Naive thymus-derived CD4-positive, alpha-beta T cell (primary cell): ENCODE measurements around the gene PYY. TPM values are rescaled to one million over a fixed set of nuclear protein-coding genes. Genes with fewer than 3 reads are reported as not detected.
A peak's percentile ranks its signal among the peaks of the same experiment; 100 is the strongest.
"Not testable (repeated sequence)": the region's sequence is repeated elsewhere in the genome, so short reads cannot be mapped to it uniquely, and the experiment has no call there.

Experiments used
- ATAC-seq: fragments of 150-1000 bp; cut with Tn5 transposase; 2 replicates; pipeline ENCODE4 v1.10.0; 2021; ENCODE audit warnings: mild to moderate bottlenecking, moderate library complexity
- CTCF ChIA-PET: fragments of 350-600 bp; sonication (Branson Sonifier 250); formaldehyde crosslinking; loops from one replicate; lab custom pipeline; 2021; ENCODE audit warnings: antibody characterized with exemption; lab: Charles Lee
- POLR2A ChIA-PET: fragments of 350-600 bp; sonication (Branson Sonifier 250); formaldehyde crosslinking; loops from one replicate; lab custom pipeline; 2021; ENCODE audit warnings: antibody characterized with exemption, inconsistent platforms; lab: Charles Lee
- DNase-seq, 9 donors: peaks; one replicate each; pipeline versions ENCODE4 v3.0.0 to v3.0.0-alpha.2; 2020 to 2022; ENCODE audit warnings: mixed read lengths in 1 of 9
- H3K27ac ChIP-seq: one replicate; pipeline ENCODE4 v1.7.0; 2013; ENCODE audit warnings: mild to moderate bottlenecking, low read depth, low read length, moderate library complexity
- H3K27me3 ChIP-seq, 2 donors: one replicate each; pipeline ENCODE4 v1.7.0; 2013; ENCODE audit warnings: low read length in 2 of 2, mild to moderate bottlenecking in 2 of 2, moderate library complexity in 2 of 2; ENCODE audit not compliant: control insufficient read depth in 2 of 2, insufficient read depth in 2 of 2
- H3K36me3 ChIP-seq, 3 experiments: 1 replicate in 2 of 3; 2 replicates in 1 of 3; pipeline ENCODE4 v1.7.0; 2013; ENCODE audit warnings: low read length in 3 of 3, mild to moderate bottlenecking in 3 of 3, moderate library complexity in 1 of 3; ENCODE audit not compliant: insufficient read depth in 3 of 3, control insufficient read depth in 2 of 3
- H3K4me1 ChIP-seq, 2 donors: one replicate each; pipeline ENCODE4 v1.7.0; 2013; ENCODE audit warnings: low read length in 2 of 2, mild to moderate bottlenecking in 2 of 2, moderate library complexity in 1 of 2; ENCODE audit not compliant: control insufficient read depth in 2 of 2, insufficient read depth in 2 of 2
- H3K4me3 ChIP-seq: 2 replicates; pipeline ENCODE4 v1.7.0; 2013; ENCODE audit warnings: mild to moderate bottlenecking, low read length
- H3K9me3 ChIP-seq, 3 experiments: 1 replicate in 2 of 3; 2 replicates in 1 of 3; pipeline ENCODE4 v1.7.0; 2013; ENCODE audit warnings: low read length in 3 of 3; ENCODE audit not compliant: control insufficient read depth in 2 of 3
- H3K27ac Mint-ChIP-seq, 9 donors: one replicate each; pipeline ENCODE4 v1.8.0; 2020 to 2022; ENCODE audit warnings: mixed read lengths in 9 of 9, mild to moderate bottlenecking in 8 of 9, moderate library complexity in 5 of 9, inconsistent platforms in 2 of 9
- H3K27me3 Mint-ChIP-seq, 5 donors: one replicate each; pipeline ENCODE4 v1.8.0; 2021 to 2022; ENCODE audit warnings: mixed read lengths in 5 of 5, mild to moderate bottlenecking in 1 of 5
- H3K36me3 Mint-ChIP-seq, 5 donors: one replicate each; pipeline ENCODE4 v1.8.0; 2020 to 2022; ENCODE audit warnings: mixed read lengths in 5 of 5, mild to moderate bottlenecking in 3 of 5, inconsistent platforms in 1 of 5
- H3K4me1 Mint-ChIP-seq, 7 donors: one replicate each; pipeline ENCODE4 v1.8.0; 2020 to 2022; ENCODE audit warnings: mixed read lengths in 7 of 7, mild to moderate bottlenecking in 3 of 7, inconsistent platforms in 1 of 7
- H3K4me3 Mint-ChIP-seq, 10 donors: one replicate each; pipeline ENCODE4 v1.8.0; 2020 to 2022; ENCODE audit warnings: mild to moderate bottlenecking in 10 of 10, mixed read lengths in 10 of 10, moderate library complexity in 6 of 10, inconsistent platforms in 2 of 10
- H3K9me3 Mint-ChIP-seq, 11 donors: one replicate each; pipeline ENCODE4 v1.8.0; 2020 to 2022; ENCODE audit warnings: mixed read lengths in 11 of 11, mild to moderate bottlenecking in 4 of 11, inconsistent platforms in 1 of 11, moderate library complexity in 1 of 11
- intact Hi-C, 2 donors: fragments of 100-400 bp; cut with micrococcal nuclease; formaldehyde crosslinking; loops; one replicate each; pipeline ENCODE4 v1.15.1; 2023
- polyA plus RNA-seq, 2 donors: library from polyadenylated mRNA; unstranded; fragments of 300-500 nt; fragmentation: Illumina TruSeq; gene quantifications; one replicate each; pipeline ENCODE4 v1.2.3, GENCODE V29; 2021
- total RNA-seq, 6 experiments: library from RNA in 5 of 6; stranded (reverse) in 5 of 6; gene quantifications; 1 replicate in 5 of 6; 2 replicates in 1 of 6; pipeline ENCODE4 v1.2.3 and lab custom pipeline; 2021 to 2026

Gene PYY
- total and polyA plus RNA-seq, 7 experiments from 2014 or later: not detected

DNA sequence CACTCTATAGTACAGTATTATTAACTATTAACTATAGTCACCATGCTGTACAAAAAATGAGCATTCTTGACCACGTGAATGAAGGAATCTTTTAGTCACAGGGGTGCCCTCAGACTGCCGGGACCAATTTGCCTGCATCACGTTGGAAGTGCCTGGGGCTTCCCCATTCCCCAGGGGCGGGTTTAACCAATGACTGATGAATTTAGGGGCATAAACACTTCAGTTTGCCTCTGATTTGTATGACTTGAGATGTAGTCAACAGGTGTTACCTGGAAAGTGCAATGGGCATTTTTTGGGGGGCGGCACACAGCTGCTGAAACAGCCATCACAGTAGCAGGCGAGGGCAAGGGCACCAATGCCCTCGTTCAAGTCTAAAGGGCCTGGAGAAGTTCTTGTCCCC is 8.7 kb upstream of the PYY start:
- no peaks in the 10 kb centered on the region for H3K9me3 Mint-ChIP-seq
- H3K4me1 ChIP-seq: no peaks in the 10 kb centered on the region
- H3K27me3 ChIP-seq: no peaks in the 10 kb centered on the region
- ChIA-PET CTCF (interaction anchor here (0.9 kb wide), 1 partner anchor 17 kb away, joined by 4 read pairs; no protein-coding TSS in a partner anchor), POLR2A (no interaction called here)
- no peak for ATAC-seq
- no peaks in the 10 kb centered on the region for H3K9me3 ChIP-seq
- H3K27ac Mint-ChIP-seq: no peak overlapping the region
- no peak overlapping the region for H3K4me3 ChIP-seq
- intact Hi-C loops: no loop called here
- H3K36me3 ChIP-seq: no peaks in the 10 kb centered on the region
- H3K27ac ChIP-seq: no peak overlapping the region
- peaks cover 0 to 36% (median 5%) of the 10 kb centered on the region in 5 donors for H3K27me3 Mint-ChIP-seq
- DNase-seq: no peak
- H3K36me3 Mint-ChIP-seq: no peaks in the 10 kb centered on the region
- no peak overlapping the region for H3K4me3 Mint-ChIP-seq
- H3K4me1 Mint-ChIP-seq: no peaks in the 10 kb centered on the region

DNA sequence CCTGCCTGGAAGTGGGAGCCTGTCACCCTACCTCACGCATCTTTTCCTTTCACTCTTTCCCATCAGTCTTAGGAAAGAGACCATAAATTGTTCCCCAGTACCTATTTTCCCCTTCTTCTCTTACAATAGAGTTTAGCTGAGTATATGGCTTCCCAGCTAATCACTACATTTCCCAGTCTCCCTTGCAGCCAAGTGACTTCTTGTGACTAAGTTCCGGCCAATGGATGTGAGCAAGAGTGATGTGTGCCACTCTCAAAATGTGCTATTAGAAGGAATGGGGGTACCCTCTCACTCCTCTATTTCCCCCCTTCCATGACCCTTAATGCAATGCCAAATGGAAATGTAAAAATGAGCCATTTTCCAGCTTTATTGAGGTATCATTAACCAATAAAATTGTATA is 8.2 kb upstream of the PYY start:
- Mint-ChIP-seq H3K27ac (no peak overlapping the region), H3K36me3 (no peaks in the 10 kb centered on the region), H3K27me3 (peaks cover 0 to 33% (median 5%) of the 10 kb centered on the region in 5 donors), H3K4me3 (no peak overlapping the region), H3K9me3 (no peaks in the 10 kb centered on the region), H3K4me1 (no peaks in the 10 kb centered on the region)
- Histone ChIP-seq H3K9me3 (no peaks in the 10 kb centered on the region), H3K4me1 (no peaks in the 10 kb centered on the region), H3K36me3 (no peaks in the 10 kb centered on the region), H3K4me3 (no peak overlapping the region), H3K27ac (no peak overlapping the region), H3K27me3 (no peaks in the 10 kb centered on the region)
- no peak for ATAC-seq
- intact Hi-C loops: no loop called here
- ChIA-PET POLR2A (no interaction called here), CTCF (interaction anchor here (1.2 kb wide), 1 partner anchor 10 kb away, joined by 3 read pairs; no protein-coding TSS in a partner anchor)
- no peak for DNase-seq

DNA sequence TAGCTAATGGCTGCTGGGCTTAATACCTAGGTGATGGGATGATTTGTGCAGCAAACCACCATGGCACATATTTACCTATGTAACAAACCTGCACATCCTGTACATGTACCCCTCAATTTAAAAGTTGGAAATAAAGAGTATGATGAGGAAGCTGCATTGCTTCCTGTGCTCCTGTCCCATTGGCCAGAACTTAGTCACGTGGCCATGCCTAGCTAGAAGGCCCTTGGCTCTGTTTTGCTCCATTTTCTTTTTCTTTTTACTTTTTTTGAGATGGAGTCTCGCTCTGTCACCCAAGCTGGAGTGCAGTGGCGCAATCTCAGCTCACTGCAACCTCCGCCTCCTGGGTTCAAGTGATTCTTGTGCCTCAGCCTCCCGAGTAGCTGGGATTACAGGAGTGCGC is 7.6 kb upstream of the PYY start:
- H3K9me3 Mint-ChIP-seq, H3K27me3 ChIP-seq, H3K36me3 ChIP-seq, intact Hi-C loops, H3K27ac Mint-ChIP-seq, H3K27ac ChIP-seq, DNase-seq, H3K4me3 Mint-ChIP-seq, ATAC-seq, H3K36me3 Mint-ChIP-seq, H3K4me3 ChIP-seq, H3K4me1 ChIP-seq, H3K4me1 Mint-ChIP-seq, POLR2A ChIA-PET, H3K9me3 ChIP-seq: not testable (repeated sequence)
- CTCF ChIA-PET: interaction anchor here (1.2 kb wide), 1 partner anchor 11 kb away, joined by 3 read pairs; no protein-coding TSS in a partner anchor
- peaks cover 0 to 31% (median 5%) of the 10 kb centered on the region in 5 donors for H3K27me3 Mint-ChIP-seq

DNA sequence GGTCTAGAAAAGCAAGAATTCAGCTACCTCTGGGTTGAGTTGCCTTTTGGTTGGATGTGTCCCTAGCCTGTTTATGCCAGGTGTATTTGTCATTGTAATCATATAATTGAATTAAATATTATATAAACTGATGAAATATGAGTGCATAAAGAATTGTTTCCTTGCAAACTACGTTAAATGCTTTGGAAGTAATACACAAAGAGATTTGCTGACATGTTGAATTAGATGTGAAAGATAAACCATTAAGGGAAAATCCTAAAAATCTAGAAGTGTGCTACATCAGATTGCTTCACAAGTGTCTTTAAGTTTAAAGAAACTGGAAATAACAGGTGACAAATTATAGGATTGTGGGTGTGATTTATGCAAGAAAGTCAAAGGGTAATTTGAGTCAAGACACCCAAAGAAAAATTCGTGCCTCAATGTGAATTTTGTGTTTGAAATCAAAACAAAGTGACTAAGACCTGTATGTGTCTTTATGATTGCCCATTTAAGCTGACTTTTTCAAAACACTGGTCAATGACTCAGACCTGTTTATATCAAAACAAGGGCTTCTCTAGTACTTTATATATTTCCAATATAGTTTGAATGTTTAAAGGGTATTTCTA is 5.1 kb upstream of the PYY start:
- Histone ChIP-seq H3K36me3 (no peaks in the 10 kb centered on the region), H3K27ac (no peak overlapping the region), H3K4me3 (no peak overlapping the region), H3K4me1 (no peaks in the 10 kb centered on the region), H3K27me3 (no peaks in the 10 kb centered on the region), H3K9me3 (no peaks in the 10 kb centered on the region)
- CTCF ChIA-PET: no interaction called here
- POLR2A ChIA-PET: no interaction called here
- no peaks in the 10 kb centered on the region for H3K4me1 Mint-ChIP-seq
- no peaks in the 10 kb centered on the region for H3K9me3 Mint-ChIP-seq
- no peaks in the 10 kb centered on the region for H3K36me3 Mint-ChIP-seq
- DNase-seq (no peak), ATAC-seq (no peak)
- no peak overlapping the region for H3K4me3 Mint-ChIP-seq
- intact Hi-C loops: no loop called here
- H3K27ac Mint-ChIP-seq: no peak overlapping the region
- H3K27me3 Mint-ChIP-seq: peaks cover 8 to 37% (median 15%) of the 10 kb centered on the region in 5 donors

DNA sequence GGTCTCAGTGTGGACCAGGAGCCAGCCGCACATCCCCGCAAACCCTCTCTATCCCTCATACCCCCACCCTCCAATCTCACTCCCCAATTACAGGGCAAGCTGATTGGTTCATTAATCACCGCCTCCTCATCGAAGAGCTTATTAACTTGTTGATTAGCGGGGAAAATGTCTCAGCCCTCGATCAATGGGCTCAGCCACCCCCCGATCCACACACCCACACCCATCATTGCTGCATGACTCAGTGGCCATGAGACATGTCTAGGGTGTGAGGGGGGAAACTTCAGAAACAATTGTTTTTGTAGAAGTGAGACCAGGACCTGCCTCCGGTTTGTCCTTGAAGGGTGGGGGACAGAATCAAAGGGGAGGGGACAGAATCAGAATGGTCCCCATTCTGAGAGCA is 2.5 kb upstream of the PYY start:
- H3K4me1 ChIP-seq: no peaks in the 10 kb centered on the region
- no peaks in the 10 kb centered on the region for H3K9me3 ChIP-seq
- Mint-ChIP-seq H3K27me3 (peaks cover 28 to 41% (median 29%) of the 10 kb centered on the region in 5 donors), H3K9me3 (peaks cover 0 to 4% (median 0%) of the 10 kb centered on the region in 11 donors), H3K36me3 (no peaks in the 10 kb centered on the region), H3K4me3 (no peak overlapping the region), H3K4me1 (peaks cover 0 to 9% (median 0%) of the 10 kb centered on the region in 7 donors), H3K27ac (no peak overlapping the region)
- no peak for ATAC-seq
- no peak overlapping the region for H3K4me3 ChIP-seq
- ChIA-PET CTCF (interaction anchor here (0.7 to 1.6 kb wide), 2 partner anchors 11 to 13 kb away, joined by 3 to 4 read pairs; no protein-coding TSS in a partner anchor), POLR2A (no interaction called here)
- intact Hi-C loops: no loop called here
- DNase-seq: no peak
- peaks cover 0 to 8% of the 10 kb centered on the region in 2 donors for H3K27me3 ChIP-seq
- no peak overlapping the region for H3K27ac ChIP-seq
- H3K36me3 ChIP-seq: no peaks in the 10 kb centered on the region

DNA sequence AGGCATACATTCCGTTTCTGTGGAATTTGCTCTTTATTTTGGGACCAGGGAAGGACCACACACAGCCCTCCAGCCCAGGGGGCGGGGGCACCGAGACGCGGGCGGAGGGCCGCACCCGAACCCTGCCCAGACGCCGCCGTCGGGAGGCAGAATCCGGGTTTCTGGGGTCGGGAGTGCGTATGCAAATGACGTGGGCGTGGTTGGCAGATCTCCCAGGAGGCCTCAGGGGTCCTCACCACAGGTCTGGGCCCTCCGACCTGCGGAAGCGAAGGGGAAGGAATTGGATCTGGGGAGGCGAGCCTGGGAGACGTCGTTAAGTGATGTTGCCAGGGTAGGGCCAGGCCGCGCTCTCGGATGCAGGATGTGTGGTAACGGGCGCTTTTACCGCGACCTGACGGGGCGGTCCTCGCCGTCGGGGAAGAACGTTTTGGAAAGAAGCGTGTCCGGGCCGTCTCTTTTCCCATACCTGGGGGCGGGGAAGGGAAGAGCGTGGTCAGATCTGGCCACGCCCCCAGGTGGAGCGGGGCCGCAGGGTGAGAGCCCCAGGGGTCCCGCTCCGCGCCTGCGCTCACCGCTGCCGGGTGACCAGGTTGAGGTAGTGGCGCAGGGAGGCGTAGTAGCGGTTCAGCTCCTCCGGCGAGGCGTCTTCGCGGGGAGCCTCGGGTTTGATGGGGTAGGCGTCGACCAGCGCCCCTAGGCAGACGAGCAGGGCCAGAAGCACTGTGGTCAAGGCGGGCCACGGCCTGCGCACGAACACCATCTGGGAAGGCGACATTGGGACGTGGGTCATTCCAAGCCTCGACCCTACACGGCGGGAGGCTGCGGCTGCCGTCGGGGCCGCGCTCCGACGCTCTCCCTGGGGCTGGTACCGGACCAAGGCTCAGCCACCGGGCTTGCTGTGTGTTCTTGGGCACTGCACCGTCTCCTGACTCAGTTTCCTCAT is 745 bp downstream of the PYY start:
- intact Hi-C loops: no loop called here
- H3K36me3 Mint-ChIP-seq: no peaks in the 10 kb centered on the region
- peaks cover 43 to 62% (median 44%) of the 10 kb centered on the region in 5 donors for H3K27me3 Mint-ChIP-seq
- H3K27ac Mint-ChIP-seq: no peak overlapping the region
- ChIA-PET POLR2A (no interaction called here), CTCF (no interaction called here)
- Histone ChIP-seq H3K36me3 (no peaks in the 10 kb centered on the region), H3K27me3 (peaks cover 0 to 8% of the 10 kb centered on the region in 2 donors), H3K4me1 (no peaks in the 10 kb centered on the region), H3K27ac (no peak overlapping the region), H3K9me3 (no peaks in the 10 kb centered on the region), H3K4me3 (no peak overlapping the region)
- no peak for DNase-seq
- H3K4me3 Mint-ChIP-seq: peak overlapping the region in 3 of 10 donors; percentile 7 to 72 (median 46)
- H3K4me1 Mint-ChIP-seq: peaks cover 0 to 9% (median 0%) of the 10 kb centered on the region in 7 donors
- ATAC-seq: no peak
- peaks cover 0 to 4% (median 0%) of the 10 kb centered on the region in 11 donors for H3K9me3 Mint-ChIP-seq
